Measurements from ENCODE around the gene UBXN10. TPM values are rescaled to one million over a fixed set of nuclear protein-coding genes. Genes with fewer than 3 reads are reported as not detected.

UBXN10 gene
- polyA plus RNA-seq, 3 donors, result 0.16 to 0.82 (median 0.30) TPM

DNA sequence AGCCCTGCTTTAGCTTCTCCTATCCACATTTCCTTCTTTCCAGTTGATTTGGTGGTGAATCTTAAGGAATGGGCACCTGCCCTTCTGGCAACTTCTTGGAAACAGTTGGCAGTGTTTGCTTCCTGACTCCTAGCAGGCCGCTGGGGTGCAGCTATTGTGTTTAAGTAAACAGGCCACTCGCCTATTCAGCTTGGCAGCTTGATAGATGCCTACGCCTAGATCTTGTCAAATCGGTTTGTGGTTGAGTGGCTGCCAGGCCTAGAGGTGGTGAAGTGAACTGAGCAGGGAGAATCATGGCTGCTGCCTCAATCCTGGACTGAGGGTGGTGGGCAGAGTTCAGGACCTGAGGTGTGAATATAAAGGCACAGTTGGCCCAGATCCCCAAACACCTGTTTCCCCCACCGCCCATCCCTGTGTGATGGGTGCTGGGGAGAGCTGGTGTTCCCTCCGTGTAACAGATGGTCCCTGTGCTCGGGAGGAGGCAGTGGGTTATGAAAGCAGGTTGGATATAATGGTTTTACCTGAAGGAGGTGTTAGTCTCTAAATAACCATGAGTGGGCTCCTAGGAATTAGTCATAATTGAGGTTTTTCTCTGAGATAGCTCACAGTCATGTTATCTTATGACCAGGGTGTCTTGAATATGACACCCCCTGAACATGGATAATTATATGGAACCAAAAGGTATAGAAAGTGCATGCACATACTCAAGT, 1.4 kb downstream of the UBXN10 start:
- Mint-ChIP-seq H3K4me3 (peak overlapping the region in 1 of 2 donors; percentile 69), H3K9me3 (peaks cover 0 to 10% (median 4%) of the 10 kb centered on the region in 7 donors), H3K4me1 (peaks cover 31% of the 10 kb centered on the region), H3K27me3 (ENCODE audit: low read depth in 3 of 3) (peaks cover 55 to 70% (median 60%) of the 10 kb centered on the region in 3 donors), H3K36me3 (peaks cover 0 to 5% of the 10 kb centered on the region in 2 donors), H3K27ac (no peak overlapping the region)
- no peak overlapping the region for H3K9ac ChIP-seq (ENCODE audit: insufficient read depth, low read length, poor library complexity, severe bottlenecking)
- H3K4me1 ChIP-seq (ENCODE audit: control insufficient read depth in 1 of 2, insufficient read depth in 2 of 2, low read length in 2 of 2), result peaks cover 20 to 23% of the 10 kb centered on the region in 2 donors
- no peak for DNase-seq
- WGBS (ENCODE audit: insufficient coverage), result 64% methylated on average over 5 of the region's 7 CpGs
- no peak overlapping the region for H2AFZ ChIP-seq (ENCODE audit: insufficient read depth, low read depth, low read length, poor library complexity, severe bottlenecking)
- H3K4me2 ChIP-seq (replicated peaks; ENCODE audit: extremely low read depth, low read length, poor library complexity, severe bottlenecking), result no peak overlapping the region
- H4K20me1 ChIP-seq (ENCODE audit: insufficient read depth, low read length), result no peaks in the 10 kb centered on the region
- intact Hi-C loops (cut with micrococcal nuclease), result no loop called here
- H3K9me3 ChIP-seq (replicated peaks in 1 of 2; ENCODE audit: control insufficient read depth in 1 of 2, insufficient read depth in 1 of 2, low read length in 2 of 2), result no peaks in the 10 kb centered on the region
- TF ChIP-seq, protein P1, sequence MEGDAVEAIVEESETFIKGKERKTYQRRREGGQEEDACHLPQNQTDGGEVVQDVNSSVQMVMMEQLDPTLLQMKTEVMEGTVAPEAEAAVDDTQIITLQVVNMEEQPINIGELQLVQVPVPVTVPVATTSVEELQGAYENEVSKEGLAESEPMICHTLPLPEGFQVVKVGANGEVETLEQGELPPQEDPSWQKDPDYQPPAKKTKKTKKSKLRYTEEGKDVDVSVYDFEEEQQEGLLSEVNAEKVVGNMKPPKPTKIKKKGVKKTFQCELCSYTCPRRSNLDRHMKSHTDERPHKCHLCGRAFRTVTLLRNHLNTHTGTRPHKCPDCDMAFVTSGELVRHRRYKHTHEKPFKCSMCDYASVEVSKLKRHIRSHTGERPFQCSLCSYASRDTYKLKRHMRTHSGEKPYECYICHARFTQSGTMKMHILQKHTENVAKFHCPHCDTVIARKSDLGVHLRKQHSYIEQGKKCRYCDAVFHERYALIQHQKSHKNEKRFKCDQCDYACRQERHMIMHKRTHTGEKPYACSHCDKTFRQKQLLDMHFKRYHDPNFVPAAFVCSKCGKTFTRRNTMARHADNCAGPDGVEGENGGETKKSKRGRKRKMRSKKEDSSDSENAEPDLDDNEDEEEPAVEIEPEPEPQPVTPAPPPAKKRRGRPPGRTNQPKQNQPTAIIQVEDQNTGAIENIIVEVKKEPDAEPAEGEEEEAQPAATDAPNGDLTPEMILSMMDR (IDR thresholded peaks at IDR 0.05), result no peak
- H3K4me3 ChIP-seq (replicated peaks in 1 of 3; ENCODE audit: low read depth in 2 of 3, low read length in 3 of 3), result no peak overlapping the region
- H3K36me3 ChIP-seq (replicated peaks in 1 of 2; ENCODE audit: control insufficient read depth in 1 of 2, insufficient read depth in 2 of 2, low read length in 2 of 2), result no peaks in the 10 kb centered on the region
- no peak overlapping the region for H3K27ac ChIP-seq (ENCODE audit: low read depth in 1 of 2, low read length in 2 of 2)
- H3K79me2 ChIP-seq (ENCODE audit: insufficient read depth, low read length), result no peaks in the 10 kb centered on the region
- peaks cover 38 to 51% of the 10 kb centered on the region in 2 donors for H3K27me3 ChIP-seq (ENCODE audit: control insufficient read depth in 2 of 2, insufficient read depth in 2 of 2, low read length in 2 of 2)

DNA sequence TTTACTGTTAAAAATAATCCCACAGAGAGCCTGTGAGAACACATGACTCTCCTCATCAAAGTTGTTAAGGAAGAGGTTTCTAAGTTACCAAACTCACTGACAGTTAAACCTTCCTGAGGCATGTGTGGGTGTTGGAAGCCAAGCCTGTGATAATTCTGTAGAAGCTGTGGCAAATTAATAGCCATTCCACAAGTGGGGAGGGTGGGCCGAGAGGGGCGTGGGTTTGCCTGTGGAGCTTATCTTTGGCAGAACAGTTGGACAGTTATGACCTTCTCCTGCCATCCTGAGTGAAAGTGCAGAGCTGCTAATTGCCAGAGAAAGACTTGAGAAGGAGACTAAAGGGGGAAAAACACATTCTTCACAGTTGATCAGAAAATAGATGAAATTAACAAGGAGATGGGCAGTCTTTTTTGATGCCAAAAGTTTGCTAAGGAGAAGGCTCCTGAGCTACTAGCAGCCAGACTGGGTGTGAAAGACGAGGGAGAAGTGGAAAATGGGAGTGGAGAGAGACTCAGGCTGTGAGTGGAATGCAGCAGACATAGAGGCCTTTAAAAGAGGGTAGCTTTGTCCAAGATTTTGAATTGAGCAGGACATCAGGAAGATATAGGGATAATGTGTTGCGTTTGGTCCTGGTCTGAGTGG, 2.0 kb downstream of the UBXN10 start:
- no peak overlapping the region for H3K9ac ChIP-seq (ENCODE audit: insufficient read depth, low read length, poor library complexity, severe bottlenecking)
- Mint-ChIP-seq H3K27me3 (ENCODE audit: low read depth in 3 of 3) (peaks cover 55 to 70% (median 63%) of the 10 kb centered on the region in 3 donors), H3K4me1 (peaks cover 28% of the 10 kb centered on the region), H3K4me3 (peak overlapping the region in 1 of 2 donors; percentile 47), H3K36me3 (peaks cover 0 to 5% of the 10 kb centered on the region in 2 donors), H3K27ac (peak overlapping the region in 1 of 7 donors; percentile 28), H3K9me3 (peaks cover 0 to 10% (median 4%) of the 10 kb centered on the region in 7 donors)
- H3K4me2 ChIP-seq (replicated peaks; ENCODE audit: extremely low read depth, low read length, poor library complexity, severe bottlenecking), result no peak overlapping the region
- H3K27ac ChIP-seq (ENCODE audit: low read depth in 1 of 2, low read length in 2 of 2), result no peak overlapping the region
- no peaks in the 10 kb centered on the region for H4K20me1 ChIP-seq (ENCODE audit: insufficient read depth, low read length)
- H3K79me2 ChIP-seq (ENCODE audit: insufficient read depth, low read length), result no peaks in the 10 kb centered on the region
- no peaks in the 10 kb centered on the region for H3K36me3 ChIP-seq (replicated peaks in 1 of 2; ENCODE audit: control insufficient read depth in 1 of 2, insufficient read depth in 2 of 2, low read length in 2 of 2)
- no peak overlapping the region for H2AFZ ChIP-seq (ENCODE audit: insufficient read depth, low read depth, low read length, poor library complexity, severe bottlenecking)
- no peaks in the 10 kb centered on the region for H3K9me3 ChIP-seq (replicated peaks in 1 of 2; ENCODE audit: control insufficient read depth in 1 of 2, insufficient read depth in 1 of 2, low read length in 2 of 2)
- H3K27me3 ChIP-seq (ENCODE audit: control insufficient read depth in 2 of 2, insufficient read depth in 2 of 2, low read length in 2 of 2), result peaks cover 41 to 54% of the 10 kb centered on the region in 2 donors
- TF ChIP-seq, protein P1 (IDR thresholded peaks at IDR 0.05), result no peak
- intact Hi-C loops (cut with micrococcal nuclease), result no loop called here
- H3K4me1 ChIP-seq (ENCODE audit: control insufficient read depth in 1 of 2, insufficient read depth in 2 of 2, low read length in 2 of 2), result peaks cover 20 to 23% of the 10 kb centered on the region in 2 donors
- DNase-seq, result no peak
- no peak overlapping the region for H3K4me3 ChIP-seq (replicated peaks in 1 of 3; ENCODE audit: low read depth in 2 of 3, low read length in 3 of 3)
- 70% methylated on average over 4 of the region's 4 CpGs for WGBS (ENCODE audit: insufficient coverage)

Data from CD14-positive monocyte (primary cell).